Measurements from ENCODE around the gene SMIM10. TPM values are rescaled to one million over a fixed set of nuclear protein-coding genes. Genes with fewer than 3 reads are reported as not detected.
"Not testable (repeated sequence)": the region's sequence is repeated elsewhere in the genome, so short reads cannot be mapped to it uniquely, and the experiment has no call there.

The SMIM10 gene
- total RNA-seq, 1 donor from 2014 or later: 0.41 TPM

- FAIRE-seq (no peak), DNase-seq (ENCODE audit: low spot score in 2 of 2) (no peak)
These were observed 19.0 kb downstream of the SMIM10 start for GRCh38 chrX:135009838-135010237.

GRCh38 chrX:135010921-135011320 lies 20.1 kb downstream of the SMIM10 start:
- no peak for FAIRE-seq
- DNase-seq (ENCODE audit: low spot score in 2 of 2): no peak

- DNase-seq (ENCODE audit: low spot score in 2 of 2): no peak
- no peak for FAIRE-seq
These were observed 24.9 kb downstream of the SMIM10 start for GRCh38 chrX:135015523-135016245.

GRCh38 chrX:135019890-135020289 lies 29.1 kb downstream of the SMIM10 start:
- not testable (repeated sequence) for FAIRE-seq; DNase-seq (ENCODE audit: low spot score in 2 of 2)

DNA sequence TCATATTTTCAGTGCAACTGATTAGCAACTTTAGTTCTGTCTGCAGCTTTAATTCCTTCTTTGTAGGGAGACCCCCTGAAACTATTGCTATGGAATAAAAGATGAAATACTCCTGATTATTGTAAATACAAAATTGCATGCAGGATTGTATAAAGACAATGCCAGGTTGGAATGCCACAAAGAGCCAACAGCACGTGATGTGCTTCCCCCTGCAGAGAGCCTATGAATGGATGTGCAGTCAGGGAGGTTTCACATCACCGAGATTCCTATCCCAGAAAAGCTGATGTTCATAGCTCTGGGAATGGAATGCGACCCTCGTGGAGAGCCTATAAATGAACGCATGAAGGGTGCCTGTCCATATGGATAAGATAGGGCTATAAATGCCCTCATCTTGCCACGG lies 33.0 kb downstream of the SMIM10 start:
- not testable (repeated sequence) for DNase-seq (ENCODE audit: low spot score in 2 of 2); FAIRE-seq

DNA sequence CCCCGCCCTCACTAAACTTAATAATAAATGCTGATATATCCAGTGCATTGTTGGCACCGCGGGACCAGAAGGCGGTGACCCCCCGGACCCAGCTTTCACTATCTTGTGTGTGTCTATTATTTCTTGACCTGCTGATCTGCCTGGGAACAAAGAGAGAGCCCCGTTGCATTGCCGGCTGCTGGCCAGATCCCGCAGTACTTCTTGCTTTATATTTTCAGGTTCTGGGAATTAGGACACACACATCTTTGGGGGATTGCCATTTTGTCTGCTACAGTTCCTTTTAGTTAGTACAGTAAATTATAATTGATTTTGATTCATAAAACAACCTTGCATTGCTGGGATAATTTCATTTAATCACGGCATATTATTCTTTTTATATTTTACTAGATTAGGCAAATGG lies 33.7 kb downstream of the SMIM10 start:
- FAIRE-seq (no peak), DNase-seq (ENCODE audit: low spot score in 2 of 2) (no peak)

- not testable (repeated sequence) for DNase-seq (ENCODE audit: low spot score in 2 of 2); FAIRE-seq
These were observed 39.6 kb downstream of the SMIM10 start for GRCh38 chrX:135030207-135030963.

- DNase-seq (ENCODE audit: low spot score in 2 of 2): not testable (repeated sequence)
These were observed 50.6 kb downstream of the SMIM10 start for GRCh38 chrX:135041149-135042123.

More at GRCh38 chrX:135041149-135042123, 50.6 kb downstream of the SMIM10 start:
- FAIRE-seq: not testable (repeated sequence)

Other genes starting within 250 kb of the SMIM10 start
- 3.7 TPM for gene PABIR2, start 193.8 kb upstream of the SMIM10 start, total RNA-seq
- 26.1 TPM for gene MOSPD1, start 75.7 kb upstream of the SMIM10 start, total RNA-seq
- gene RTL8B, start 31.6 kb downstream of the SMIM10 start, total RNA-seq: 5.7 TPM
- 19.2 TPM for gene RTL8C, start 41.4 kb downstream of the SMIM10 start, total RNA-seq
- gene RTL8A, start 61.1 kb downstream of the SMIM10 start, total RNA-seq: 5.3 TPM
- gene SMIM10L2B, start 107.7 kb downstream of the SMIM10 start, total RNA-seq: 4.1 TPM
- gene ETDB, start 129.5 kb downstream of the SMIM10 start, total RNA-seq: not detected
- gene CT55, start 180.4 kb downstream of the SMIM10 start, total RNA-seq: not detected

Measured in frontal cortex (tissue), 4 donors.